ENCODE data around the gene TFDP1. TPM values are rescaled to one million over a fixed set of nuclear protein-coding genes. Genes with fewer than 3 reads are reported as not detected.

The TFDP1 gene
- total and polyA plus RNA-seq, 7 donors, result 26.5 to 57.1 (median 40.2) TPM

DNA sequence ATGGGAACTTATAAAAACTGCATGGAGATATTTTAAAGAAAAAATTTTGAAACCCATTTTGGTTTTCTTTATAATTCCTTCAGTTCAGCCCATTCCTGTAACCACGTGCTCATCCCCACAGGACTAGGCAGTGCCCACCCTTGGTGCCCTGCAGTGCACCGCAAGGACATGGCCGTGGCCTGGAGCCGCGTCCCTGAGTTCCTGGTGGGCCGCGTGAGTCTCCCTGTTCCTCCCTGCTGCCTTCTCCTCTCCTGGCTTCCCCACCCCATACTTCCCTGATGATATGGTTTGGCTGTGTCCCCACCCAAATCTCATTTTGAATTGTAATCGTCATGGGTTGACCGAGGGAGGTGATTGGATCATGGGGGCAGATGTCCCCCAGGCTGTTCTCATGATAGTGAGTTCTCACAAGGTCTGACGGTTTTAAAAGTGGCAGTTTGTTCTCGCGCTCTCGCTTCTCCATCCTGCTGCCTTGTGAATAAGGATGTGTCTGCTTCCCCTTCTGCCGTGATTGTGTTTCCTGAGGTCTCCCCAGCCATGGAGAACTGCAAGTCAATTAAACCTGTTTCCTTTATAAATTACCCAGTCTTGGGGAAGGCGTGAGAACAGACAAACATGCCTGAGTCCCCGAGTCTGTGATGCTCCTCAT lies 31.6 kb upstream of the TFDP1 start:
- intact Hi-C loops (cut with DNase I), result no loop called here
- TF ChIP-seq, protein P1, sequence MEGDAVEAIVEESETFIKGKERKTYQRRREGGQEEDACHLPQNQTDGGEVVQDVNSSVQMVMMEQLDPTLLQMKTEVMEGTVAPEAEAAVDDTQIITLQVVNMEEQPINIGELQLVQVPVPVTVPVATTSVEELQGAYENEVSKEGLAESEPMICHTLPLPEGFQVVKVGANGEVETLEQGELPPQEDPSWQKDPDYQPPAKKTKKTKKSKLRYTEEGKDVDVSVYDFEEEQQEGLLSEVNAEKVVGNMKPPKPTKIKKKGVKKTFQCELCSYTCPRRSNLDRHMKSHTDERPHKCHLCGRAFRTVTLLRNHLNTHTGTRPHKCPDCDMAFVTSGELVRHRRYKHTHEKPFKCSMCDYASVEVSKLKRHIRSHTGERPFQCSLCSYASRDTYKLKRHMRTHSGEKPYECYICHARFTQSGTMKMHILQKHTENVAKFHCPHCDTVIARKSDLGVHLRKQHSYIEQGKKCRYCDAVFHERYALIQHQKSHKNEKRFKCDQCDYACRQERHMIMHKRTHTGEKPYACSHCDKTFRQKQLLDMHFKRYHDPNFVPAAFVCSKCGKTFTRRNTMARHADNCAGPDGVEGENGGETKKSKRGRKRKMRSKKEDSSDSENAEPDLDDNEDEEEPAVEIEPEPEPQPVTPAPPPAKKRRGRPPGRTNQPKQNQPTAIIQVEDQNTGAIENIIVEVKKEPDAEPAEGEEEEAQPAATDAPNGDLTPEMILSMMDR (IDR thresholded peaks at IDR 0.05), result no peak
- TF ChIP-seq POLR2AphosphoS5 (IDR thresholded peaks at IDR 0.05) (no peak), EP300 (IDR thresholded peaks at IDR 0.05) (no peak), POLR2A (IDR thresholded peaks at IDR 0.05) (no peak)
- Histone ChIP-seq H3K4me1 (peaks cover 0 to 20% (median 10%) of the 10 kb centered on the region in 4 donors), H3K27ac (no peak overlapping the region), H3K9me3 (no peaks in the 10 kb centered on the region), H3K36me3 (peaks cover 7 to 37% (median 21%) of the 10 kb centered on the region in 4 donors), H3K27me3 (no peaks in the 10 kb centered on the region), H3K4me3 (no peak overlapping the region)
- 71 to 88% methylated on average over 16 of the region's 16 CpGs for WGBS, 2 donors
- DNase-seq, result no peak

DNA sequence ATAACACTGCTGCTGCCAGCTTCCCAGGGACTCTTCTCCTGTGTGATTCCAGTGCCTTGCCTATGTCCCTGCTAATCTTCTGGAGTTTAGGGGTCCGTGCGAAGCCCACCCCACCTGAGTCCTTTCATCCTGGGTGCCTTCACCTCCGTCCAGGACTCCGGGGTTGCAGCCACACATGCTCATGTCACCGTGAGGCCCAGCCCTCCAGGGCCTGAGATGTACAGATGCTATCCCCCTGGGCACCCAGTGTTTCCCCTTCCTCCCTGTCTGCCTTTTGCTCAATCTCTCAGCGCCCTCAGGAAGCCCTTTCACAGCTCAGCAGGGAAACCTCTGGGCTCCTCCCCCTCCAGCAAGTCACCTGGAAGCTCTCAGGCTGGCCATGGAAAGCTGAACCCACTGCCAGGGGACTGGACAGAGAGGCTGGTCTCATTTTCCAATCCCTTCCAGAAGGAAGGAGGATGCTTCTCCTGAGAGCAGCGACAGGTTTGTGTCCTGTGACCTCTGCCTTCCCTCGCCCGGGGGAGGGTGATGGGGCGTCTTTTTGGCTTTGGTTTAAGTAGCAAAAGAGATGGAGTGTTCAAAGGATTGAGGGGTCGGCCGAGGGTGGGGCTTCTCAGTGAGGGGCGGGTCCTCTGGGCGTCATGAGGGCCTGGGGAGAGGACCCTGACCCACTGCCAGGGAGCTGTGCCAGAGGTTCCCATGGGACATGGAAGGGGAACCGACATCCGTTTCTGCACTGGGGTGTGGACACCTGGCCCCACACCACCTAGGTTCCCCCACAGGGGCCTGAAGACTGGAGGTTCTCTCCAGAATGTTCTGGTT lies 30.8 kb upstream of the TFDP1 start:
- no peak overlapping the region for H3K27ac ChIP-seq
- no peaks in the 10 kb centered on the region for H3K9me3 ChIP-seq
- intact Hi-C loops (cut with DNase I), result no loop called here
- no peak for DNase-seq
- peaks cover 0 to 12% (median 6%) of the 10 kb centered on the region in 4 donors for H3K4me1 ChIP-seq
- peaks cover 7 to 37% (median 21%) of the 10 kb centered on the region in 4 donors for H3K36me3 ChIP-seq
- 88 to 91% methylated on average over 16 of the region's 16 CpGs for WGBS, 2 donors
- TF ChIP-seq EP300 (IDR thresholded peaks at IDR 0.05), result no peak
- TF ChIP-seq POLR2AphosphoS5 (IDR thresholded peaks at IDR 0.05), result no peak
- TF ChIP-seq, protein P1 (IDR thresholded peaks at IDR 0.05), result no peak
- no peak for TF ChIP-seq POLR2A (IDR thresholded peaks at IDR 0.05)
- H3K4me3 ChIP-seq, result no peak overlapping the region
- H3K27me3 ChIP-seq, result no peaks in the 10 kb centered on the region

DNA sequence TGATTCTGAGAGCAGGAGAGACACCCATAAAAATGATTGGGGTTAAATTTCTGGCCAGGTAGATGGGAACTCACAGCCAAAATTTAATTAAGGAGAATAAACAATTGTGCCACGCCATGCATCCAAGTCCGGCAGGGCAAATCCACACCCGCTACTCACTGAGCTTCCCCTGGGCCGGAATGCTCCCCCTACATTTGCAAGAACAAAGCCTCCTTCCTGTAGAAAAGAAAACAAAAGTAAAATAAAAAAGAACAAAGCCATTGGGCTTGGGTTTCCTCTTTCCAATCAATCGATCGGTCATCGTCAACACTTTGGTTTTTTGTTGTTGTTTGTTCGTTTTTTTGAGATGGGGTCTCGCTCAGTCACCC lies 30.2 kb upstream of the TFDP1 start:
- TF ChIP-seq POLR2AphosphoS5 (IDR thresholded peaks at IDR 0.05), result no peak
- no peaks in the 10 kb centered on the region for H3K9me3 ChIP-seq
- no peak overlapping the region for H3K4me3 ChIP-seq
- 82 to 88% methylated on average over 9 of the region's 9 CpGs for WGBS, 2 donors
- no peak for DNase-seq
- peaks cover 7 to 37% (median 20%) of the 10 kb centered on the region in 4 donors for H3K36me3 ChIP-seq
- intact Hi-C loops (cut with DNase I), result no loop called here
- H3K4me1 ChIP-seq, result peaks cover 0 to 6% (median 1%) of the 10 kb centered on the region in 4 donors
- H3K27me3 ChIP-seq, result no peaks in the 10 kb centered on the region
- no peak overlapping the region for H3K27ac ChIP-seq

DNA sequence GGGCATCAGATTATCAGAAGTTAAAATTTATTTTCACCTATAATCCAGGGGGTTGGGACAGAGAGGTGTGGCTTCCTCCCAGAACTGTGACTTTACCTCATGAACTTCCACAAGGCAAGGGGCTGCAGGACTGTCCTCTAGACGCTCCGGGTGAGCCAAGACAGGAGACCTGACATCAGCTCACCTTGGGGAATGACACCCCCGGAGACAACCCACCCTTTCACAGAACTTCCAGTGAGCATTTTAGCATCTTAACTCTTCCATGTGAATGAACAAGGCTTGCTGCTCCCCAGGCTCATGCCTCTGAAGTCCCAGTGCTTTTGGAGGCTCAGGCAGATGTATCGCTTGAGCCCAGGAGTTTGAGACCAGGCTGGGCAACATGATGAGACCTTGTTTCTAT lies 29.4 kb upstream of the TFDP1 start:
- Histone ChIP-seq H3K4me3 (no peak overlapping the region), H3K36me3 (peaks cover 7 to 37% (median 18%) of the 10 kb centered on the region in 4 donors), H3K27me3 (no peaks in the 10 kb centered on the region), H3K27ac (no peak overlapping the region), H3K4me1 (no peaks in the 10 kb centered on the region), H3K9me3 (no peaks in the 10 kb centered on the region)
- TF ChIP-seq, protein P1 (IDR thresholded peaks at IDR 0.05), result no peak
- TF ChIP-seq POLR2A (IDR thresholded peaks at IDR 0.05) (no peak), EP300 (IDR thresholded peaks at IDR 0.05) (no peak), POLR2AphosphoS5 (IDR thresholded peaks at IDR 0.05) (no peak)
- no peak for DNase-seq
- intact Hi-C loops (cut with DNase I), result no loop called here
- 84 to 97% methylated on average over 4 of the region's 4 CpGs for WGBS, 2 donors

DNA sequence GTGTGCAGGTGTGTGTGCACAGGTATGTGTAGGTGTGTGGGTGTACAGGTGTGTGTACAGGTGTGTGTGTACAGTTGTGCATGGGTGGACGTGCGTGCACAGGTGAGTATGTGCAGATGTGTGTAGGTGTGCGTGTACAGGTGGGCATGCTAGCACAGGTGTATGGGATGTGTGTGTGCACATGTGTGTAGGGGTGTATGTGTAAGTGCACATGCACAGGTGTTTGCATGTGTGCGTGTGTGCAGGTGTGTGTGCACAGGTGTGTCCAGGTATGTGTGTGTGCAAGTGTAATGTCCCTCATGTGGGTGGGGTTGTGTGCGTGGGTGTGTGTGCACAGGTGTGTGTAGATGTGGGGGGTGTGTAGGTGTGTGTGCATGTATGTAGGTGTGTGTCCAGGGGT lies 27.5 kb upstream of the TFDP1 start:
- Histone ChIP-seq H3K36me3 (peaks cover 1 to 18% (median 7%) of the 10 kb centered on the region in 4 donors), H3K4me1 (no peaks in the 10 kb centered on the region), H3K27ac (no peak overlapping the region), H3K4me3 (no peak overlapping the region), H3K9me3 (no peaks in the 10 kb centered on the region), H3K27me3 (no peaks in the 10 kb centered on the region)
- WGBS, 2 donors, result 91 to 94% methylated on average over 5 of the region's 5 CpGs
- no peak for DNase-seq
- TF ChIP-seq POLR2A (IDR thresholded peaks at IDR 0.05) (no peak), EP300 (IDR thresholded peaks at IDR 0.05) (no peak), POLR2AphosphoS5 (IDR thresholded peaks at IDR 0.05) (no peak)
- TF ChIP-seq, protein P1 (IDR thresholded peaks at IDR 0.05), result no peak
- intact Hi-C loops (cut with DNase I), result no loop called here

All from sigmoid colon (tissue), 7 donors.